HepG2 (cell line): ENCODE data around the gene ZNF624. TPM values are rescaled to one million over a fixed set of nuclear protein-coding genes. Genes with fewer than 3 reads are reported as not detected.

Experiments used
- CREBL2 ChIP-seq: sonication (generic); formaldehyde crosslinking; IDR thresholded peaks from 2 replicates; pipeline ENCODE4 v1.8.1; 2023; ENCODE audit warnings: missing genetic modification reagents, mild to moderate bottlenecking, borderline replicate concordance
- DDIT3 ChIP-seq: sonication (generic); formaldehyde crosslinking; IDR thresholded peaks from 2 replicates; pipeline ENCODE4 v1.4.0; 2020; ENCODE audit warnings: mild to moderate bottlenecking, missing genetic modification reagents
- EEA1 ChIP-seq: sonication (generic); formaldehyde crosslinking; IDR thresholded peaks from 2 replicates; pipeline ENCODE4 v1.5.1; 2020; ENCODE audit warnings: mild to moderate bottlenecking, missing genetic modification reagents, borderline replicate concordance
- FIP1L1 ChIP-seq: fragments of 200-400 bp; formaldehyde crosslinking; IDR thresholded peaks from 2 replicates; pipeline ENCODE4 v1.6.1; 2018; ENCODE audit warnings: low read depth, mild to moderate bottlenecking, low read length, moderate library complexity, borderline replicate concordance; ENCODE audit not compliant: insufficient read depth
- FOXP1 ChIP-seq, 2 experiments: fragments of 450-650 bp in 1 of 2; IDR thresholded peaks; 2 replicates each; pipeline ENCODE4 v1.6.1; 2017 to 2018; ENCODE audit warnings: antibody characterized with exemption in 1 of 2
- HMGXB4 ChIP-seq, 2 experiments: sonication (generic) in 1 of 2; formaldehyde crosslinking in 1 of 2; IDR thresholded peaks; 2 replicates each; pipeline versions ENCODE4 v1.4.0 to v1.6.1; 2018 to 2020; ENCODE audit warnings: missing genetic modification reagents in 2 of 2, borderline replicate concordance in 1 of 2, low read depth in 1 of 2, mild to moderate bottlenecking in 1 of 2, missing biosample characterization in 1 of 2
- LRRFIP1 ChIP-seq: sonication (generic); formaldehyde crosslinking; conservative IDR thresholded peaks from 2 replicates; pipeline ENCODE4 v1.4.0; 2020; ENCODE audit warnings: missing genetic modification reagents
- MAF1 ChIP-seq: sonication (generic); formaldehyde crosslinking; IDR thresholded peaks from 2 replicates; pipeline ENCODE4 v1.5.0; 2020; ENCODE audit warnings: missing genetic modification reagents, borderline replicate concordance
- PREB ChIP-seq: sonication (generic); formaldehyde crosslinking; IDR thresholded peaks from 2 replicates; pipeline ENCODE4 v1.4.0; 2020; ENCODE audit warnings: missing genetic modification reagents
- RBAK ChIP-seq: sonication (generic); formaldehyde crosslinking; IDR thresholded peaks from 2 replicates; pipeline ENCODE4 v1.5.1; 2020; ENCODE audit warnings: mild to moderate bottlenecking, missing genetic modification reagents
- REXO4 ChIP-seq: sonication (generic); formaldehyde crosslinking; IDR thresholded peaks from 2 replicates; pipeline ENCODE4 v1.8.0; 2022; ENCODE audit warnings: missing genetic modification reagents, mild to moderate bottlenecking, borderline replicate concordance
- SALL2 ChIP-seq: sonication (generic); formaldehyde crosslinking; IDR thresholded peaks from 2 replicates; pipeline ENCODE4 v1.8.1; 2023; ENCODE audit warnings: mild to moderate bottlenecking, missing genetic modification reagents, inconsistent platforms
- SETDB1 ChIP-seq: sonication (generic); formaldehyde crosslinking; IDR thresholded peaks from 2 replicates; pipeline ENCODE4 v1.5.1; 2020; ENCODE audit warnings: missing genetic modification reagents, mild to moderate bottlenecking, borderline replicate concordance
- SMARCE1 ChIP-seq: fragments of 450-650 bp; IDR thresholded peaks from 2 replicates; pipeline ENCODE4 v1.6.1; 2017; ENCODE audit warnings: borderline replicate concordance
- TRIM22 ChIP-seq: fragments of 450-650 bp; IDR thresholded peaks from 2 replicates; pipeline ENCODE4 v1.6.1; 2017
- ZBTB7A ChIP-seq: sonication (generic); formaldehyde crosslinking; IDR thresholded peaks from 2 replicates; pipeline ENCODE4 v1.8.0; 2022; ENCODE audit warnings: mild to moderate bottlenecking, missing genetic modification reagents
- ZFP41 ChIP-seq: sonication (generic); formaldehyde crosslinking; IDR thresholded peaks from 2 replicates; pipeline ENCODE4 v1.4.0; 2020; ENCODE audit warnings: mild to moderate bottlenecking, missing genetic modification reagents, borderline replicate concordance
- ZMYM3 ChIP-seq: sonication (generic); formaldehyde crosslinking; IDR thresholded peaks from 2 replicates; pipeline ENCODE4 v1.5.1; 2020; ENCODE audit warnings: mild to moderate bottlenecking, missing genetic modification reagents
- ZNF230 ChIP-seq: sonication (generic); formaldehyde crosslinking; IDR thresholded peaks from 2 replicates; pipeline ENCODE4 v1.4.0; 2020; ENCODE audit warnings: mild to moderate bottlenecking, missing genetic modification reagents
- ZNF232 ChIP-seq: sonication (generic); formaldehyde crosslinking; IDR thresholded peaks from 2 replicates; pipeline ENCODE4 v1.4.0; 2020; ENCODE audit warnings: missing genetic modification reagents, borderline replicate concordance
- ZNF543 ChIP-seq: sonication (generic); formaldehyde crosslinking; IDR thresholded peaks from 2 replicates; pipeline ENCODE4 v1.4.0; 2020; ENCODE audit warnings: mild to moderate bottlenecking, missing genetic modification reagents
- polyA plus RNA-seq, 8 experiments: library from polyadenylated mRNA; depleted of rRNA in 3 of 8; stranded (reverse) in 7 of 8; unstranded in 1 of 8; fragments of >200 nt; fragmentation: Illumina TruSeq in 4 of 8; extraction: Trizol in 4 of 8; gene quantifications; 2 replicates each; pipeline versions ENCODE4 v1.2.1 to v1.2.3, GENCODE V29; 2011 to 2016; ENCODE audit warnings: low read depth in 4 of 8, missing spikeins in 1 of 8, mixed read lengths in 1 of 8; ENCODE audit not compliant: insufficient read depth in 1 of 8
- total RNA-seq, 5 experiments: library from RNA; depleted of rRNA; stranded (reverse); fragments of >200 nt; fragmentation: Illumina TruSeq; extraction: Trizol; gene quantifications; 2 replicates each; pipeline ENCODE4 v1.2.3, GENCODE V29; 2016; ENCODE audit warnings: low read depth in 1 of 5

ZNF624 gene
- total and polyA plus RNA-seq, 2 of the 13 experiments (the other 11 are each of a cell fraction or from before 2014, with no cell fraction given), result 0.75 to 3.5 TPM

- no peak for TF ChIP-seq SMARCE1
- TF ChIP-seq MAF1 (CRISPR knock-in tag), result no peak
- no peak for TF ChIP-seq DDIT3 (CRISPR knock-in tag)
- TF ChIP-seq PREB, result no peak
- no peak for TF ChIP-seq FIP1L1
- peak; percentile 87 for TF ChIP-seq ZNF543
- TF ChIP-seq ZFP41 (CRISPR knock-in tag), result no peak
- no peak for TF ChIP-seq ZBTB7A (CRISPR knock-in tag)
- TF ChIP-seq ZMYM3 (CRISPR knock-in tag), result peak; percentile 81
- TF ChIP-seq HMGXB4 (CRISPR knock-in tag; IDR thresholded peaks at IDR 0.05; ENCODE audit: borderline replicate concordance in 1 of 2, low read depth in 1 of 2), result peak; percentile 79 to 89; a peak in 3 of 4 replicates
- peak; percentile 92; the same call in 1 of the 2 replicates for TF ChIP-seq EEA1
- no peak for TF ChIP-seq LRRFIP1 (CRISPR knock-in tag)
- TF ChIP-seq FOXP1 (IDR thresholded peaks at IDR 0.05), result no peak
- no peak for TF ChIP-seq FOXP1 (CRISPR knock-in tag; IDR thresholded peaks at IDR 0.05)
- no peak for TF ChIP-seq CREBL2 (CRISPR knock-in tag)
- TF ChIP-seq REXO4 (CRISPR knock-in tag), result no peak; the same call in 1 of the 2 replicates
- TF ChIP-seq SALL2 (CRISPR knock-in tag), result peak; percentile 78; the same call in 1 of the 2 replicates
- TF ChIP-seq RBAK, result no peak
- TF ChIP-seq TRIM22, result no peak
- TF ChIP-seq ZNF232 (CRISPR knock-in tag), result peak; percentile 78; the same call in 1 of the 2 replicates
- TF ChIP-seq ZNF230 (CRISPR knock-in tag), result peak; percentile 88
- no peak for TF ChIP-seq SETDB1 (CRISPR knock-in tag)
Measured at GRCh38 chr17:16653367-16654041, at the start of gene ZNF624 (continued).
